ENCODE results near the gene ZNRF1. TPM values are rescaled to one million over a fixed set of nuclear protein-coding genes. Genes with fewer than 3 reads are reported as not detected.

Gene ZNRF1
- total and polyA plus RNA-seq, 11 donors: 12.8 to 43.3 (median 23.2) TPM

- Histone ChIP-seq H3K27ac (no peak overlapping the region), H3K4me1 (peaks cover 7 to 44% (median 28%) of the 10 kb centered on the region in 12 donors), H3K9me3 (no peaks in the 10 kb centered on the region), H3K27me3 (no peaks in the 10 kb centered on the region), H3K4me3 (no peak overlapping the region), H3K36me3 (peaks cover 0 to 20% (median 14%) of the 10 kb centered on the region in 9 donors)
- WGBS, 4 donors: 91 to 95% (median 95%) methylated on average over 14 of the region's 14 CpGs
- intact Hi-C loops (cut with DNase I): loop anchor here in 1 of 10 donors (5.0 kb wide), 1 partner anchor 48 kb away; no protein-coding TSS in a partner anchor
- TF ChIP-seq POLR2A (IDR thresholded peaks at IDR 0.05) (no peak), CTCF (IDR thresholded peaks at IDR 0.05) (no peak)
- DNase-seq (no peak), ATAC-seq (no peak)
Observed at GRCh38 chr16:75095204-75095621, 96.4 kb downstream of the ZNRF1 start.

DNA sequence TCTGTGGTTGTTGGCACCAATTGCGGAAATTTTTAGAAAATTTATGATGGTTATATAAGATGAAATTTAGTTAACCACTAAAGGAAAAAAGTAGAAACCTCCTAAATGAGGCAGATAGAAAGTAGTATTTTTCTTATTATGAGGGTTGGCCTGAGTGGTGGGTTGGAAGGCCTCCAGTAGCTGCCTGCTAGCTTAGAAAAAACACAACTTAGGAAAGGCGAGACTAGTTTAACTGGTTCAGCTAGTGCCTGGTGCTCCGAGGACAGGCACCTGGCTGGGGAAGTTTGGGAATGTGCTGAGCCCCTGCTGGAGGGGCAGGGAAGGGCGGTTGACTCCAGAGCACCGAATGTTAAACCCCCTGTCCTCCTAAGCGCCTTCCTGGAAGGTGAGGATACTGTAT, 97.8 kb downstream of the ZNRF1 start:
- H3K27me3 ChIP-seq: no peaks in the 10 kb centered on the region
- H3K4me3 ChIP-seq: no peak overlapping the region
- peaks cover 7 to 47% (median 32%) of the 10 kb centered on the region in 12 donors for H3K4me1 ChIP-seq
- ATAC-seq (no peak), DNase-seq (no peak)
- 88 to 93% (median 92%) methylated on average over 6 of the region's 6 CpGs for WGBS, 4 donors
- intact Hi-C loops (cut with DNase I): loop anchor here in 1 of 10 donors (5.0 kb wide), 1 partner anchor 49 kb away; no protein-coding TSS in a partner anchor
- H3K36me3 ChIP-seq: peaks cover 0 to 20% (median 14%) of the 10 kb centered on the region in 9 donors
- no peaks in the 10 kb centered on the region for H3K9me3 ChIP-seq
- H3K27ac ChIP-seq: peak overlapping the region in 1 of 12 donors; percentile 47
- TF ChIP-seq CTCF (IDR thresholded peaks at IDR 0.05) (peak in 1 of 12 donors; percentile 7), POLR2A (IDR thresholded peaks at IDR 0.05) (no peak)

DNA sequence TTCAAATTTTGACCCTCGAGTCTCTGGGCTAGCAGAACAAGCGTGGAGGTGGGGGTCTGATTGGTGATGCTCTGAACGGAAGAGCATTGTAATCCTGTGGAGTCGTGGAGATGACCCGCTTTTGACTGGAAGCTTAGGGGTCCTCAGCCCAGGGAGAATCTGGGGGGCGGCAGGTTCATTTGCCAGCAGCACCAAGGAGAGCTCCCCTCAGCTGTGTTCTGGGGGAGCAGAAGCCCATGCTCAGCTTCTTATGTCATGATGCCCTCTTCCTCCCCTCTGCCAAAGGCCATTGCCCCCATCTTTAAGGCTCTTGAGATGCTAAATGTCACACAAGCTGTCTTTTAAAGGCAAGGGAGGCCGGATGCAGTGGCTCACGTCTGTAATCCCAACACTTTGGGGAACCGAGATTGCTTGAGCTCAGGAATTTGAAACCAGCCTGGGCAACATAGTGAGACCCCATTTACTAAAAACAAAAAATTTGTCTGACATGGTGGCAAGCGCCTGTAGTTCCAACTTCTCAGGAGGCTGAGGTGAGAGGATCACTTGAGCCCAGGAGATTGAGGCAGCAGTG, 98.5 kb downstream of the ZNRF1 start:
- ATAC-seq (no peak), DNase-seq (no peak)
- Histone ChIP-seq H3K4me1 (peaks cover 7 to 45% (median 32%) of the 10 kb centered on the region in 12 donors), H3K36me3 (peaks cover 0 to 20% (median 14%) of the 10 kb centered on the region in 9 donors), H3K27me3 (no peaks in the 10 kb centered on the region), H3K27ac (peak overlapping the region in 3 of 12 donors; percentile 7 to 47 (median 35)), H3K9me3 (no peaks in the 10 kb centered on the region), H3K4me3 (no peak overlapping the region)
- 94 to 96% (median 95%) methylated on average over 10 of the region's 10 CpGs for WGBS, 4 donors
- no peak for TF ChIP-seq POLR2A (IDR thresholded peaks at IDR 0.05)
- intact Hi-C loops (cut with DNase I): loop anchor here in 1 of 10 donors (5.0 kb wide), 1 partner anchor 50 kb away; no protein-coding TSS in a partner anchor

- intact Hi-C loops (cut with DNase I): loop anchor here in 1 of 10 donors (5.0 kb wide), 1 partner anchor 51 kb away; no protein-coding TSS in a partner anchor
- WGBS, 4 donors: 65 to 77% (median 69%) methylated on average over 15 of the region's 15 CpGs
Observed at GRCh38 chr16:75097941-75098901, 99.4 kb downstream of the ZNRF1 start.

More at GRCh38 chr16:75097941-75098901, 99.4 kb downstream of the ZNRF1 start:
- peaks cover 7 to 40% (median 32%) of the 10 kb centered on the region in 12 donors for H3K4me1 ChIP-seq
- H3K9me3 ChIP-seq: no peaks in the 10 kb centered on the region
- ATAC-seq: peak in 3 of 4 donors; percentile 16 to 25 (median 22)
- peak in 1 of 5 donors; percentile 64 for DNase-seq
- no peak for TF ChIP-seq POLR2A (IDR thresholded peaks at IDR 0.05)
- TF ChIP-seq CTCF (IDR thresholded peaks at IDR 0.05): no peak
- H3K27ac ChIP-seq: peak overlapping the region in 10 of 12 donors; percentile 7 to 81 (median 62)
- H3K27me3 ChIP-seq: no peaks in the 10 kb centered on the region
- H3K36me3 ChIP-seq: peaks cover 0 to 24% (median 15%) of the 10 kb centered on the region in 9 donors
- H3K4me3 ChIP-seq: no peak overlapping the region

All from heart left ventricle (tissue), 16 donors.